Testis (tissue), 3 donors: ENCODE measurements around the gene SIN3A. TPM values are rescaled to one million over a fixed set of nuclear protein-coding genes. Genes with fewer than 3 reads are reported as not detected.

Experiments used
- DNase-seq: peaks from one replicate; pipeline ENCODE4 v3.0.0-alpha.2; 2019
- H3K27ac ChIP-seq, 2 donors: fragments of 200-600 bp; sonication (generic); one replicate each; pipeline ENCODE4 v1.5.1; 2019
- H3K27me3 ChIP-seq: fragments of 200-600 bp; sonication (generic); one replicate; pipeline ENCODE4 v1.5.1; 2019
- H3K36me3 ChIP-seq: fragments of 200-600 bp; sonication (generic); one replicate; pipeline ENCODE4 v1.5.1; 2017; ENCODE audit warnings: low read depth; ENCODE audit errors: missing control alignments
- H3K4me1 ChIP-seq: fragments of 200-600 bp; sonication (generic); one replicate; pipeline ENCODE4 v1.5.1; 2019
- H3K4me3 ChIP-seq, 2 donors: fragments of 200-600 bp; sonication (generic); one replicate each; pipeline ENCODE4 v1.5.1; 2017 to 2019
- H3K9me3 ChIP-seq: fragments of 200-600 bp; sonication (generic); one replicate; pipeline ENCODE4 v1.5.1; 2017
- POLR2A ChIP-seq: fragments of 450-650 bp; IDR thresholded peaks from one replicate; pipeline ENCODE4 v1.6.1; 2017; ENCODE audit warnings: antibody characterized with exemption, mild to moderate bottlenecking, moderate library complexity
- WGBS, 2 donors: methylation state at CpG; one replicate each; pipeline ENCODE4 v1.1.5; 2018; 5-methylcytosine and 5-hydroxymethylcytosine counted together
- intact Hi-C: fragments of 100-400 bp; cut with DNase I; formaldehyde crosslinking; loops from one replicate; pipeline ENCODE4 v1.15.1; 2023; ENCODE audit warnings: low total_unique reads
- microRNA counts, 2 donors: library from miRNA; unstranded; fragments of <30 nt; microRNA quantifications; one replicate each; lab custom pipeline; 2016
- microRNA-seq, 2 donors: library from miRNA; unstranded; fragments of <30 nt; microRNA quantifications; one replicate each; pipeline ENCODE4, GENCODE V29; 2016; ENCODE audit warnings: borderline number of aligned reads in 2 of 2, borderline replicate concordance in 1 of 2
- polyA plus RNA-seq: library from polyadenylated mRNA; stranded (reverse); fragments of 350-450 nt; fragmentation: Illumina TruSeq; extraction: RNeasy Lipid Tissue Mini Kit (QIAGEN cat#74804); gene quantifications from one replicate; pipeline ENCODE4 v1.2.3, GENCODE V29; 2014; ENCODE audit warnings: low read depth, low replicate concordance; ENCODE audit not compliant: insufficient read depth
- small RNA-seq, 2 donors: library from RNA; depleted of rRNA; stranded (forward); fragments of <200 nt; gene quantifications; one replicate each; pipeline ENCODE3, GENCODE V24; 2016
- total RNA-seq, 2 donors: library from RNA; depleted of rRNA; stranded (reverse); fragments of >200 nt; gene quantifications; one replicate each; pipeline ENCODE4 v1.2.3, GENCODE V29; 2016
- TF ChIP-seq, protein P1 (sequence below), 3 experiments: fragments of 450-650 bp in 2 of 3; fragments of 200-600 bp in 1 of 3; sonication (generic) in 1 of 3; IDR thresholded peaks; one replicate each; pipeline ENCODE4 v1.5.1; 2016 to 2019; ENCODE audit warnings: antibody characterized with exemption in 3 of 3, mild to moderate bottlenecking in 2 of 3, moderate library complexity in 1 of 3

SIN3A gene
- total and polyA plus RNA-seq, 3 donors from 2014 or later, result 65.9 to 100 (median 95.0) TPM

- intact Hi-C loops, result no loop called here
- Histone ChIP-seq H3K9me3 (no peaks in the 10 kb centered on the region), H3K36me3 (no peaks in the 10 kb centered on the region), H3K4me1 (no peaks in the 10 kb centered on the region), H3K4me3 (no peak overlapping the region), H3K27me3 (no peaks in the 10 kb centered on the region), H3K27ac (no peak overlapping the region)
- no peak for DNase-seq
- TF ChIP-seq, protein P1, sequence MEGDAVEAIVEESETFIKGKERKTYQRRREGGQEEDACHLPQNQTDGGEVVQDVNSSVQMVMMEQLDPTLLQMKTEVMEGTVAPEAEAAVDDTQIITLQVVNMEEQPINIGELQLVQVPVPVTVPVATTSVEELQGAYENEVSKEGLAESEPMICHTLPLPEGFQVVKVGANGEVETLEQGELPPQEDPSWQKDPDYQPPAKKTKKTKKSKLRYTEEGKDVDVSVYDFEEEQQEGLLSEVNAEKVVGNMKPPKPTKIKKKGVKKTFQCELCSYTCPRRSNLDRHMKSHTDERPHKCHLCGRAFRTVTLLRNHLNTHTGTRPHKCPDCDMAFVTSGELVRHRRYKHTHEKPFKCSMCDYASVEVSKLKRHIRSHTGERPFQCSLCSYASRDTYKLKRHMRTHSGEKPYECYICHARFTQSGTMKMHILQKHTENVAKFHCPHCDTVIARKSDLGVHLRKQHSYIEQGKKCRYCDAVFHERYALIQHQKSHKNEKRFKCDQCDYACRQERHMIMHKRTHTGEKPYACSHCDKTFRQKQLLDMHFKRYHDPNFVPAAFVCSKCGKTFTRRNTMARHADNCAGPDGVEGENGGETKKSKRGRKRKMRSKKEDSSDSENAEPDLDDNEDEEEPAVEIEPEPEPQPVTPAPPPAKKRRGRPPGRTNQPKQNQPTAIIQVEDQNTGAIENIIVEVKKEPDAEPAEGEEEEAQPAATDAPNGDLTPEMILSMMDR (IDR thresholded peaks at IDR 0.05), result no peak
- TF ChIP-seq POLR2A, result no peak
- 91 to 92% methylated on average over 6 of the region's 6 CpGs for WGBS, 2 donors
Measured at GRCh38 chr15:75321711-75322110, 129.8 kb downstream of the SIN3A start.

MicroRNA genes within 50 kb of the gene (microRNA counts, 767-probe panel; counts per million panel counts)
- 0 to 152 counts per million in 2 donors for microRNA hsa-miR-631 (lab: Ali Mortazavi, UCI)

Small RNAs within 50 kb of the gene (microRNA-seq; reads per million reads assigned to microRNA genes)
- 0 to 0.70 reads per million in 2 donors for gene MIR631

Small RNAs within 50 kb of the gene (small RNA-seq; reads per million reads assigned to genes)
- gene AC105036.2, result 0 reads per million in 2 donors

Other genes with a start within 250 kb of the SIN3A start
- gene C15orf39, start 249.8 kb downstream of the SIN3A start, total RNA-seq, result 100 to 1,000 TPM; 167 to 168 TPM
- 321 TPM for gene C15orf39, start 249.8 kb downstream of the SIN3A start, polyA plus RNA-seq
- 10 to 100 TPM in 1 of 2 donors, 1 to 10 TPM in 1; 9.1 to 16.1 TPM for gene GOLGA6C, start 193.4 kb downstream of the SIN3A start, total RNA-seq
- 15.1 TPM for gene GOLGA6C, start 193.4 kb downstream of the SIN3A start, polyA plus RNA-seq
- gene GOLGA6D, start 168.9 kb downstream of the SIN3A start, total RNA-seq, result 10 to 100 TPM; 13.1 to 29.8 TPM
- 13.3 TPM for gene GOLGA6D, start 168.9 kb downstream of the SIN3A start, polyA plus RNA-seq
- 100 to 1,000 TPM in 1 of 2 donors, 10 to 100 TPM in 1; 92.7 to 110 TPM for gene COMMD4, start 115.6 kb downstream of the SIN3A start, total RNA-seq
- gene COMMD4, start 115.6 kb downstream of the SIN3A start, polyA plus RNA-seq, result 165 TPM
- gene NEIL1, start 104.7 kb downstream of the SIN3A start, total RNA-seq, result 10 to 100 TPM; 19.8 to 30.2 TPM
- 12.9 TPM for gene NEIL1, start 104.7 kb downstream of the SIN3A start, polyA plus RNA-seq
- 100 to 1,000 TPM; 256 to 343 TPM for gene MAN2C1, start 83.1 kb downstream of the SIN3A start, total RNA-seq
- gene MAN2C1, start 83.1 kb downstream of the SIN3A start, polyA plus RNA-seq, result 171 TPM
- 10 to 100 TPM; 14.1 to 16.3 TPM for gene PTPN9, start 127.6 kb upstream of the SIN3A start, total RNA-seq
- gene PTPN9, start 127.6 kb upstream of the SIN3A start, polyA plus RNA-seq, result 20.3 TPM
- 10 to 100 TPM; 37.0 to 44.6 TPM for gene SNUPN, start 174.0 kb upstream of the SIN3A start, total RNA-seq
- gene SNUPN, start 174.0 kb upstream of the SIN3A start, polyA plus RNA-seq, result 97.5 TPM
- gene IMP3, start 188.5 kb upstream of the SIN3A start, total RNA-seq, result 100 to 1,000 TPM in 1 of 2 donors, 10 to 100 TPM in 1; 87.5 to 111 TPM
- gene IMP3, start 188.5 kb upstream of the SIN3A start, polyA plus RNA-seq, result 32.6 TPM
- 10 to 100 TPM in 1 of 2 donors, 1 to 10 TPM in 1; 8.3 to 11.5 TPM for gene SNX33, start 196.2 kb upstream of the SIN3A start, total RNA-seq
- gene SNX33, start 196.2 kb upstream of the SIN3A start, polyA plus RNA-seq, result 10.5 TPM